ENCODE results near the gene CMIP.
"Not testable (repeated sequence)": the region's sequence is repeated elsewhere in the genome, so short reads cannot be mapped to it uniquely, and the experiment has no call there.

The CMIP gene

GRCh38 chr16:81733295-81733694, 288.7 kb downstream of the CMIP start:
- H3K4me3 Mint-ChIP-seq, result no peak overlapping the region
- no peaks in the 10 kb centered on the region for H3K36me3 Mint-ChIP-seq
- peaks cover 35% of the 10 kb centered on the region for H3K4me1 Mint-ChIP-seq
- H3K9me3 Mint-ChIP-seq, result peaks cover 8% of the 10 kb centered on the region
- no peak for ATAC-seq
- peak overlapping the region; percentile 1 for H3K27ac Mint-ChIP-seq
- H3K27me3 Mint-ChIP-seq, result no peaks in the 10 kb centered on the region

- H3K4me1 Mint-ChIP-seq, result peaks cover 36% of the 10 kb centered on the region
- no peaks in the 10 kb centered on the region for H3K27me3 Mint-ChIP-seq
- peaks cover 5% of the 10 kb centered on the region for H3K9me3 Mint-ChIP-seq
- no peak for ATAC-seq
- H3K36me3 Mint-ChIP-seq, result no peaks in the 10 kb centered on the region
- H3K4me3 Mint-ChIP-seq, result no peak overlapping the region
- H3K27ac Mint-ChIP-seq, result no peak overlapping the region
These were observed 290.2 kb downstream of the CMIP start for GRCh38 chr16:81734632-81735434.

GRCh38 chr16:81737885-81738536, 293.4 kb downstream of the CMIP start:
- Mint-ChIP-seq H3K27ac (peak overlapping the region; percentile 93), H3K9me3 (peaks cover 5% of the 10 kb centered on the region), H3K4me1 (peaks cover 47% of the 10 kb centered on the region), H3K27me3 (no peaks in the 10 kb centered on the region), H3K36me3 (no peaks in the 10 kb centered on the region), H3K4me3 (peak overlapping the region; percentile 79)
- ATAC-seq, result peak; percentile 80

- peaks cover 50% of the 10 kb centered on the region for H3K4me1 Mint-ChIP-seq
- H3K27ac Mint-ChIP-seq, result peak overlapping the region; percentile 93
- peak; percentile 74 for ATAC-seq
- peak overlapping the region; percentile 77 for H3K4me3 Mint-ChIP-seq
- H3K27me3 Mint-ChIP-seq, result no peaks in the 10 kb centered on the region
- H3K9me3 Mint-ChIP-seq, result no peaks in the 10 kb centered on the region
- no peaks in the 10 kb centered on the region for H3K36me3 Mint-ChIP-seq
These were observed 294.3 kb downstream of the CMIP start for GRCh38 chr16:81738783-81739496.

GRCh38 chr16:81739503-81739902, 294.9 kb downstream of the CMIP start:
- H3K36me3 Mint-ChIP-seq, result no peaks in the 10 kb centered on the region
- H3K4me3 Mint-ChIP-seq, result peak overlapping the region; percentile 77
- no peaks in the 10 kb centered on the region for H3K9me3 Mint-ChIP-seq
- peaks cover 50% of the 10 kb centered on the region for H3K4me1 Mint-ChIP-seq
- no peak for ATAC-seq
- no peaks in the 10 kb centered on the region for H3K27me3 Mint-ChIP-seq
- H3K27ac Mint-ChIP-seq, result peak overlapping the region; percentile 93

- Mint-ChIP-seq H3K27ac (peak overlapping the region; percentile 93), H3K36me3 (no peaks in the 10 kb centered on the region), H3K4me3 (peak overlapping the region; percentile 77), H3K9me3 (no peaks in the 10 kb centered on the region), H3K4me1 (peaks cover 50% of the 10 kb centered on the region), H3K27me3 (no peaks in the 10 kb centered on the region)
- peak; percentile 87 for ATAC-seq
These were observed 295.6 kb downstream of the CMIP start for GRCh38 chr16:81740169-81740568.

- H3K36me3 Mint-ChIP-seq, H3K27me3 Mint-ChIP-seq, H3K9me3 Mint-ChIP-seq, H3K4me3 Mint-ChIP-seq, ATAC-seq: not testable (repeated sequence)
- Mint-ChIP-seq H3K27ac (peak overlapping the region; percentile 93), H3K4me1 (peaks cover 61% of the 10 kb centered on the region)
These were observed 296.8 kb downstream of the CMIP start for GRCh38 chr16:81741430-81741770.

- Mint-ChIP-seq H3K9me3 (no peaks in the 10 kb centered on the region), H3K27me3 (no peaks in the 10 kb centered on the region), H3K4me3 (peak overlapping the region; percentile 7), H3K27ac (peak overlapping the region; percentile 89), H3K36me3 (no peaks in the 10 kb centered on the region), H3K4me1 (peaks cover 57% of the 10 kb centered on the region)
- ATAC-seq, result no peak
These were observed 299.8 kb downstream of the CMIP start for GRCh38 chr16:81744385-81744784.

- H3K4me1 Mint-ChIP-seq, result peaks cover 57% of the 10 kb centered on the region
- H3K27ac Mint-ChIP-seq, result peak overlapping the region; percentile 89
- peak overlapping the region; percentile 7 for H3K4me3 Mint-ChIP-seq
- ATAC-seq, result no peak
- no peaks in the 10 kb centered on the region for H3K9me3 Mint-ChIP-seq
- H3K27me3 Mint-ChIP-seq, result no peaks in the 10 kb centered on the region
- no peaks in the 10 kb centered on the region for H3K36me3 Mint-ChIP-seq
These were observed 300.3 kb downstream of the CMIP start for GRCh38 chr16:81744911-81745310.

GRCh38 chr16:81745704-81746558, 301.3 kb downstream of the CMIP start:
- Mint-ChIP-seq H3K4me1 (peaks cover 53% of the 10 kb centered on the region), H3K9me3 (no peaks in the 10 kb centered on the region), H3K36me3 (no peaks in the 10 kb centered on the region), H3K4me3 (peak overlapping the region; percentile 85), H3K27ac (peak overlapping the region; percentile 89), H3K27me3 (no peaks in the 10 kb centered on the region)
- ATAC-seq, result peak; percentile 82

GRCh38 chr16:81746566-81746965, 302.0 kb downstream of the CMIP start:
- H3K9me3 Mint-ChIP-seq, result no peaks in the 10 kb centered on the region
- no peak for ATAC-seq
- peak overlapping the region; percentile 85 for H3K4me3 Mint-ChIP-seq
- peaks cover 53% of the 10 kb centered on the region for H3K4me1 Mint-ChIP-seq
- no peaks in the 10 kb centered on the region for H3K27me3 Mint-ChIP-seq
- H3K27ac Mint-ChIP-seq, result peak overlapping the region; percentile 89
- no peaks in the 10 kb centered on the region for H3K36me3 Mint-ChIP-seq

GRCh38 chr16:81748476-81749198, 304.0 kb downstream of the CMIP start:
- peak; percentile 31 for ATAC-seq
- H3K36me3 Mint-ChIP-seq, result no peaks in the 10 kb centered on the region
- H3K4me1 Mint-ChIP-seq, result peaks cover 65% of the 10 kb centered on the region
- no peaks in the 10 kb centered on the region for H3K27me3 Mint-ChIP-seq
- peak overlapping the region; percentile 78 for H3K27ac Mint-ChIP-seq
- H3K9me3 Mint-ChIP-seq, result no peaks in the 10 kb centered on the region
- H3K4me3 Mint-ChIP-seq, result no peak overlapping the region

GRCh38 chr16:81752225-81752875, 307.7 kb downstream of the CMIP start:
- Mint-ChIP-seq H3K9me3 (no peaks in the 10 kb centered on the region), H3K27me3 (no peaks in the 10 kb centered on the region), H3K4me3 (peak overlapping the region; percentile 36), H3K27ac (peak overlapping the region; percentile 93), H3K36me3 (peaks cover 13% of the 10 kb centered on the region), H3K4me1 (peaks cover 73% of the 10 kb centered on the region)
- peak; percentile 98 for ATAC-seq

- peak; percentile 3 for ATAC-seq
- Mint-ChIP-seq H3K9me3 (no peaks in the 10 kb centered on the region), H3K4me1 (peaks cover 78% of the 10 kb centered on the region), H3K27ac (peak overlapping the region; percentile 93), H3K27me3 (no peaks in the 10 kb centered on the region), H3K36me3 (peaks cover 18% of the 10 kb centered on the region), H3K4me3 (peak overlapping the region; percentile 54)
These were observed 308.2 kb downstream of the CMIP start for GRCh38 chr16:81752876-81753227.
